ENCODE results near the gene CDH23. TPM values are rescaled to one million over a fixed set of nuclear protein-coding genes. Genes with fewer than 3 reads are reported as not detected.

The CDH23 gene
- total and polyA plus RNA-seq, 2 experiments from 2014 or later: 0.30 to 1.5 TPM

DNA sequence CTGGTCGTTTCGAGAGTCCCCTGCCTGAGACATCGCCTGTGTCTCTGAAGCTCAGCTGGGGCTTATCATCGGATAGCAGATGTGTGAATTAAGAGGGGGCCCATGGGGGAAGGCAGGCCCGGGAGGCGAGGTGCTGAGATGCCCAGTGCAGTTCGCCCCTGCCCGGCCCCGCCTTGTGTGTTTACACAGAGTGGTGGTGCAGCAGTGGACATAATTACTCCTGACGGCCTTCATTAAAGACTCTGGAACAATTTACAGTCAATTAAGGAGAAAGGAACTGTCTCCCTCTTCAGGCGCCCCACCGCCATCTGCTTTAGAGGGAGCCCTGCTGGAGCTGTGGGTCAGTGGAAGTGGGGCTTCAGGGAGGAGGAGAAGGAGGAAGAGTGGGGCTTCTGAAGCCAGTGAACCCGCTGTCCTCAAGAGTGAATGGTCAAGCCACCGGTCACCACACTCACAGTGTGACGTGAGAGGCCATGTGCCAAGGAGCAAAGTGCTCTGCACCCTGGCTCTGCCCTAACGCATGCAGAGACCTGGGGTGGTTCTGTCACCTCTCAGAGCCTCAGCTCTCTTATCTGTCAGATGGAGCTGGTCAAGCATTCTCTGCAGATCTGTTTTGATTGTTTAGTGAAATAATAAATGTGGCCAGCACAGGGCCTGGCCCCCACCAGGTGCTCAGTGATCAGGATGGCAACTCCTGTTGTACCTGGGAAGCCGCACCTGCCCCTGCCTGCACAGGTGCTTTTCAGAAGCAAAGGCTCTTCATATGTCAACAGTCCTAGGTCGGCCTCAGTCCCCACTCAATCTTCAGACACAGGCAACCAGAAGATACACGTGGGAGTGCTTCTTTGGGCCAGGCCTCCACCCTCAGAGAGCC, 65.6 kb downstream of the CDH23 start:
- no peak overlapping the region for H3K4me2 ChIP-seq
- H3K4me3 ChIP-seq: no peak overlapping the region
- no peak for DNase-seq (ENCODE audit: low spot score)
- H4K20me1 ChIP-seq (ENCODE audit: insufficient read depth, poor library complexity, severe bottlenecking): no peaks in the 10 kb centered on the region
- H3K4me1 ChIP-seq (ENCODE audit: insufficient read depth): no peaks in the 10 kb centered on the region
- H3K9me3 ChIP-seq (ENCODE audit: low read depth): no peaks in the 10 kb centered on the region
- H3K36me3 ChIP-seq (replicated peaks; ENCODE audit: insufficient read depth, low read depth): no peaks in the 10 kb centered on the region
- no peak overlapping the region for H3K27ac ChIP-seq
- TF ChIP-seq, protein P1, sequence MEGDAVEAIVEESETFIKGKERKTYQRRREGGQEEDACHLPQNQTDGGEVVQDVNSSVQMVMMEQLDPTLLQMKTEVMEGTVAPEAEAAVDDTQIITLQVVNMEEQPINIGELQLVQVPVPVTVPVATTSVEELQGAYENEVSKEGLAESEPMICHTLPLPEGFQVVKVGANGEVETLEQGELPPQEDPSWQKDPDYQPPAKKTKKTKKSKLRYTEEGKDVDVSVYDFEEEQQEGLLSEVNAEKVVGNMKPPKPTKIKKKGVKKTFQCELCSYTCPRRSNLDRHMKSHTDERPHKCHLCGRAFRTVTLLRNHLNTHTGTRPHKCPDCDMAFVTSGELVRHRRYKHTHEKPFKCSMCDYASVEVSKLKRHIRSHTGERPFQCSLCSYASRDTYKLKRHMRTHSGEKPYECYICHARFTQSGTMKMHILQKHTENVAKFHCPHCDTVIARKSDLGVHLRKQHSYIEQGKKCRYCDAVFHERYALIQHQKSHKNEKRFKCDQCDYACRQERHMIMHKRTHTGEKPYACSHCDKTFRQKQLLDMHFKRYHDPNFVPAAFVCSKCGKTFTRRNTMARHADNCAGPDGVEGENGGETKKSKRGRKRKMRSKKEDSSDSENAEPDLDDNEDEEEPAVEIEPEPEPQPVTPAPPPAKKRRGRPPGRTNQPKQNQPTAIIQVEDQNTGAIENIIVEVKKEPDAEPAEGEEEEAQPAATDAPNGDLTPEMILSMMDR (IDR thresholded peaks at IDR 0.05; ENCODE audit: poor library complexity): no peak
- no peak for TF ChIP-seq EZH2 (IDR thresholded peaks at IDR 0.05; ENCODE audit: borderline replicate concordance)
- TF ChIP-seq EZH2phosphoT487 (IDR thresholded peaks at IDR 0.05; ENCODE audit: low read depth, severe bottlenecking, unreplicated experiment): no peak
- H3K27me3 ChIP-seq: no peaks in the 10 kb centered on the region
- H3K79me2 ChIP-seq: no peaks in the 10 kb centered on the region
- H2AFZ ChIP-seq: no peak overlapping the region
- whole genome bisulfite sequencing (ENCODE audit: low lambda C conversion rate, missing lambda C conversion rate): 72% methylated on average over 19 of the region's 19 CpGs
- H3K9me2 ChIP-seq (replicated peaks; ENCODE audit: insufficient read depth): no peaks in the 10 kb centered on the region

DNA sequence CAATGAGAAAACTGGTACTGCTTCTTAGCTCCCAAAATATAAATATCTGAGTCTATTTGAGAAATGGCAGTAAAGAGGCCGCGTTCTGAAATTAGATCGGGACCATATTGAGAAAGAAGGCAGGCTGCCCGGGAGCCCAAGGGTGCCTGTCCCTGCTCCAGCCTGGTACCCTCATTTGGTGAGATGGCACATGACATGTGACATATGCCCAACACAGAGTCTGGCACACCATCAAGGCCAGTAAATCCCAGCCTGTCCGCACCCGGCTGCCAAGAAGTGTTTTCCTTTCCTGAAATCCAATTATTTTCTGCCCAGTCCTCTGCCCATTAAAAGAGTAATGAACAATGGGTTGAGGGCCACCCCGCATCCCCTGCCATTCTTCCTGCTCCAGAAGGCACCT, 66.4 kb downstream of the CDH23 start:
- Histone ChIP-seq H3K79me2 (no peaks in the 10 kb centered on the region), H3K27me3 (no peaks in the 10 kb centered on the region), H4K20me1 (ENCODE audit: insufficient read depth, poor library complexity, severe bottlenecking) (no peaks in the 10 kb centered on the region), H3K9me2 (replicated peaks; ENCODE audit: insufficient read depth) (no peaks in the 10 kb centered on the region), H3K9me3 (ENCODE audit: low read depth) (no peaks in the 10 kb centered on the region), H3K27ac (no peak overlapping the region), H3K4me2 (no peak overlapping the region), H2AFZ (no peak overlapping the region), H3K4me1 (ENCODE audit: insufficient read depth) (no peaks in the 10 kb centered on the region), H3K36me3 (replicated peaks; ENCODE audit: insufficient read depth, low read depth) (no peaks in the 10 kb centered on the region), H3K4me3 (no peak overlapping the region)
- 94% methylated on average over 7 of the region's 7 CpGs for WGBS (ENCODE audit: low lambda C conversion rate, missing lambda C conversion rate)
- DNase-seq (ENCODE audit: low spot score): no peak
- no peak for TF ChIP-seq EZH2 (IDR thresholded peaks at IDR 0.05; ENCODE audit: borderline replicate concordance)
- TF ChIP-seq, protein P1 (IDR thresholded peaks at IDR 0.05; ENCODE audit: poor library complexity): no peak
- TF ChIP-seq EZH2phosphoT487 (IDR thresholded peaks at IDR 0.05; ENCODE audit: low read depth, severe bottlenecking, unreplicated experiment): no peak

DNA sequence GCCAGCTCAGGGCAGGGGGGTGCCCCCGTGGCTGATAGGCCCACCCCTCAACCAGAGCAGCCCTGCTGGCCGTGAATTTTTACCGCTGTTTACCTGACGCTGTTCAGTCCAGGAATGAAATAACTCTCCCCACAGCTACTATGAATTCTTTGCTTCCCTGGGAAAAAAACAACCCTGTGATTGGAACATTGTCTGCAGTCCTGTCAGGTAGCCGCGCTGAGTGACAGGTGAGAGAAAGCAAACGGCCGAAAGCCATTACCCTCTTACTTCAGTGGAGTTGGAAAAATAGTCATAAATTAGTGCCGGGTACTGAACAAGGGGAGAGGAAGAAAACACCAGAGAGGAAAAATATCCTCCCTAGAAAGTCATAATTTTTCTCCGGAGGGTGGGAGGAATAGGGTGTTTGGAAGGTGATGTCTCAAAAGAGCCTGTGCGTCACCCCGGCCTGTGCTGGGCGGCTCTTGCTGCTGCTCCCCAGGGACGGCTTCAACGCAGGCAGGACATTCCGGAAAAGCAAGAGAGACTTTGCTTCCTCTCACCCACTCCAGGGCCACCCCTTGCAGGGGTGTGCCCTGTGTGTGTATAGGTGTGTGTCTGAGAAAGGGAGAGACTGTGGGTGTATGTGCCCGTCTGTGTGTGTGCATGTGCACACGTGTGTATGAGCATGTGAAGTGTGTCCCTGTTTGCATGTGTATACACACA, 69.0 kb downstream of the CDH23 start:
- Histone ChIP-seq H3K79me2 (no peaks in the 10 kb centered on the region), H3K9me3 (ENCODE audit: low read depth) (no peaks in the 10 kb centered on the region), H3K4me3 (no peak overlapping the region), H3K9me2 (replicated peaks; ENCODE audit: insufficient read depth) (no peaks in the 10 kb centered on the region), H3K27ac (no peak overlapping the region), H3K4me1 (ENCODE audit: insufficient read depth) (no peaks in the 10 kb centered on the region), H2AFZ (no peak overlapping the region), H3K4me2 (no peak overlapping the region), H3K27me3 (no peaks in the 10 kb centered on the region), H3K36me3 (replicated peaks; ENCODE audit: insufficient read depth, low read depth) (no peaks in the 10 kb centered on the region), H4K20me1 (ENCODE audit: insufficient read depth, poor library complexity, severe bottlenecking) (no peaks in the 10 kb centered on the region)
- DNase-seq (ENCODE audit: low spot score): no peak
- WGBS (ENCODE audit: low lambda C conversion rate, missing lambda C conversion rate): 71% methylated on average over 18 of the region's 18 CpGs
- TF ChIP-seq, protein P1 (IDR thresholded peaks at IDR 0.05; ENCODE audit: poor library complexity): no peak
- no peak for TF ChIP-seq EZH2phosphoT487 (IDR thresholded peaks at IDR 0.05; ENCODE audit: low read depth, severe bottlenecking, unreplicated experiment)
- TF ChIP-seq EZH2 (IDR thresholded peaks at IDR 0.05; ENCODE audit: borderline replicate concordance): no peak
